PFSK-1 (cell line): ENCODE results near the gene ERBB4.

Source experiments
- POLR2AphosphoS5 ChIP-seq: IDR thresholded peaks from 2 replicates; pipeline ENCODE4 v1.6.1; 2012; ENCODE audit warnings: low read depth, mild to moderate bottlenecking, control low read depth, low read length, moderate library complexity
- SIN3A ChIP-seq: IDR thresholded peaks from 2 replicates; pipeline ENCODE4 v1.6.1; 2012; ENCODE audit warnings: mild to moderate bottlenecking, low read length, moderate library complexity, borderline replicate concordance; ENCODE audit not compliant: insufficient read depth
- TAF1 ChIP-seq: IDR thresholded peaks from 2 replicates; pipeline ENCODE4 v1.6.1; 2012; ENCODE audit warnings: low read length, control low read depth, borderline replicate concordance; ENCODE audit not compliant: insufficient read depth
- TF ChIP-seq, protein P1 (sequence below), 2 experiments: IDR thresholded peaks; 2 replicates each; pipeline versions ENCODE4 v1.6.1 to v1.8.0; 2011 to 2012; ENCODE audit warnings: low read depth in 2 of 2, low read length in 2 of 2, control low read depth in 1 of 2, inconsistent platforms in 1 of 2, mild to moderate bottlenecking in 1 of 2, moderate library complexity in 1 of 2; ENCODE audit not compliant: insufficient read depth in 1 of 2

DNA sequence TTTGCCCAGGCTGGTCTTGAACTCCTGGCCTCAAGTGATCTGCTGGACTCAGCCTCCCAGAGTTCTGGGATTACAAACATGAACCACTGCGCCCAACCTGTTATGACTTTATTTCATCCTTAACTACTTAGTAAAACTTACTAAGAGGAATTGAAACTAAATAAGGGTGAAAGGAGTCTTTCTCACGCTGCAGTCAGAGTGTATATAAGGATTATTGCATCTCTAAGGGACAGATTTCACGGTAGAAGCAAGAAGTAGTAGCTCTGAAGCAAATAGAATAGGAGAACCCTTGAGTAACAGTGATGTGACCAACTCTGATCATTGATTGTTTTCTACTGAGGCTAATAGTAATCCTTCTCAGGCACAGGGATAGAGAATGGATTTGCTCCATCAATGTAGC, 1022.1 kb downstream of the ERBB4 start:
- TF ChIP-seq, protein P1, sequence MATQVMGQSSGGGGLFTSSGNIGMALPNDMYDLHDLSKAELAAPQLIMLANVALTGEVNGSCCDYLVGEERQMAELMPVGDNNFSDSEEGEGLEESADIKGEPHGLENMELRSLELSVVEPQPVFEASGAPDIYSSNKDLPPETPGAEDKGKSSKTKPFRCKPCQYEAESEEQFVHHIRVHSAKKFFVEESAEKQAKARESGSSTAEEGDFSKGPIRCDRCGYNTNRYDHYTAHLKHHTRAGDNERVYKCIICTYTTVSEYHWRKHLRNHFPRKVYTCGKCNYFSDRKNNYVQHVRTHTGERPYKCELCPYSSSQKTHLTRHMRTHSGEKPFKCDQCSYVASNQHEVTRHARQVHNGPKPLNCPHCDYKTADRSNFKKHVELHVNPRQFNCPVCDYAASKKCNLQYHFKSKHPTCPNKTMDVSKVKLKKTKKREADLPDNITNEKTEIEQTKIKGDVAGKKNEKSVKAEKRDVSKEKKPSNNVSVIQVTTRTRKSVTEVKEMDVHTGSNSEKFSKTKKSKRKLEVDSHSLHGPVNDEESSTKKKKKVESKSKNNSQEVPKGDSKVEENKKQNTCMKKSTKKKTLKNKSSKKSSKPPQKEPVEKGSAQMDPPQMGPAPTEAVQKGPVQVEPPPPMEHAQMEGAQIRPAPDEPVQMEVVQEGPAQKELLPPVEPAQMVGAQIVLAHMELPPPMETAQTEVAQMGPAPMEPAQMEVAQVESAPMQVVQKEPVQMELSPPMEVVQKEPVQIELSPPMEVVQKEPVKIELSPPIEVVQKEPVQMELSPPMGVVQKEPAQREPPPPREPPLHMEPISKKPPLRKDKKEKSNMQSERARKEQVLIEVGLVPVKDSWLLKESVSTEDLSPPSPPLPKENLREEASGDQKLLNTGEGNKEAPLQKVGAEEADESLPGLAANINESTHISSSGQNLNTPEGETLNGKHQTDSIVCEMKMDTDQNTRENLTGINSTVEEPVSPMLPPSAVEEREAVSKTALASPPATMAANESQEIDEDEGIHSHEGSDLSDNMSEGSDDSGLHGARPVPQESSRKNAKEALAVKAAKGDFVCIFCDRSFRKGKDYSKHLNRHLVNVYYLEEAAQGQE (IDR thresholded peaks at IDR 0.05; ENCODE audit: insufficient read depth in 1 of 2, low read depth in 2 of 2, low read length in 2 of 2): no peak
- TF ChIP-seq POLR2AphosphoS5: no peak
- no peak for TF ChIP-seq TAF1
- no peak for TF ChIP-seq SIN3A
